ENCODE data around the gene SWAP70.
"Not testable (repeated sequence)": the region's sequence is repeated elsewhere in the genome, so short reads cannot be mapped to it uniquely, and the experiment has no call there.

SWAP70 gene

DNA sequence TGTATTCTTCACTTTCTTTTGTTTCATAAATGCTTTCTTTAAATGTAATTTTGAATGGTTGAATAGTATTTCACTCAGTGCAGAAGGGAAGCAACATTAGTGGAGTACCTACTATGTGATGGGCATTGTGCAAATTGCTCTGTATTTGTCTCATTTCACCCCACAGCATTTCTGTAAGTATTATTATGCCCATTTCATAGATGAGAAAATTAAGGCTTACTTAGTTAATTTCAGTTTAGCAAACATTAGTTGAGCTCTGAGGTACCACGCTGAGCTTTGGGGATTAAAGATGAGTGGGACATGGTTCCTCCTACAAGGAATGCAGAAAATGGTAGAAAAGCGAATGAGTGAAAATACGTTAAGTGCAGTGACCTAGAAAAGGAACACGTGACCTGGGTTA is 58.1 kb downstream of the SWAP70 start:
- no peak for DNase-seq (ENCODE audit: low read depth)

GRCh38 chr11:9722893-9723292 is 59.0 kb downstream of the SWAP70 start:
- no peak for DNase-seq (ENCODE audit: low read depth)

- DNase-seq (ENCODE audit: low read depth), result peak; percentile 25
Measured at GRCh38 chr11:9726321-9727022, 62.6 kb downstream of the SWAP70 start.

GRCh38 chr11:9728058-9728457 is 64.2 kb downstream of the SWAP70 start:
- DNase-seq (ENCODE audit: low read depth), result no peak

DNA sequence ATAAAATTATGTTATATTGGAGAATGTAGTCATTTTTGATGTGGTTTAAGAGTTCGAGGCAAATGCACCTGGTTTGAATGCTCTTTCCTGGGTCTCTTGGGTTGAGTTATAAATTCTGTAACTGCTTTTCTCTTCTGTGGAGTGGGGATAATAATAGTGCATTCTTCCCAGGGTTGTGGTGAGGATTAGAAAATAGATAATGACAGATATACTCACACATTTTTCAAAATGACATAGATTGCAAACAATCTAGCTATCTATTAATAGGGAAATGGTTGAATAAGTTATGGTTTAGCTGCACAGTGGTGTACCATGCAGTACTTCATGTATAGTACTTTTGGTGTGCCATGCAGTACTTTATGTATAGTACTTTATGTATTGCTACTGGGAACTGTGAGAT is 67.4 kb downstream of the SWAP70 start:
- no peak for DNase-seq (ENCODE audit: low read depth)

DNA sequence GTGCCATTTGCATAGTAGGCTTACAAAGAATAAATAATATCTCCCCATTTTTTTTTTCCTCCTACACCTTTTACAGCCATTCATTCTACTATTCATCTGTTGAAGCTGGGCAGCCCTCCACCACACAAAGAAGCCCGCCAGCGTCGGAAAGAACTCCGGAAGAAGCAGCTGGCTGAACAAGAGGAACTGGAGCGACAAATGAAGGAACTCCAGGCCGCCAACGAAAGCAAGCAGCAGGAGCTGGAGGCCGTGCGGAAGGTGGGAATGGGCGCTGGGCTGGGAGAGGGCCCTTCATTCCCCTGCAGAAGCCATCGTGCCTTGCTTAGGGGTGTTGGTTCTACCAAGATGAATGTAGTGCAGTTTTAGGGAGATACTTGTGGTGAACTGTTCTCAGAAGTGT is 68.6 kb downstream of the SWAP70 start:
- no peak for DNase-seq (ENCODE audit: low read depth)

DNA sequence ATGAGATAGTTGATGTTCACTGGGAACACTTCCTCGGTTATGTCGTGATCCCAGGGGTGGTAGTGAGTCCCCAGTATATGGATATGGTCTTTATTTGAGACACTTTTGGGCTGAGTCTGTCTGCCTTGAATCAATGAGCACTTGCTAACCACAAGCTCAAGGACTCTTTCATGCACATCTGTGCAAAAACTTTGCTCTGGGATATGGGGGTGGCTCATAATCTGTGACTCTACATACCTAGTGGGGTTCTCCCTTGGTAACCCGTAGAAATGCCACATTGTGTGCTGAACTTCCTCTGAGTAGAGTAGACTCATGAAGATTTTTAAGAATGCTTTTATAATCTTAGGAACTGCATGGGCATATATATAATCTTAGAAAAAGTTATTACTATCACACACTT is 69.3 kb downstream of the SWAP70 start:
- DNase-seq (ENCODE audit: low read depth), result no peak

DNA sequence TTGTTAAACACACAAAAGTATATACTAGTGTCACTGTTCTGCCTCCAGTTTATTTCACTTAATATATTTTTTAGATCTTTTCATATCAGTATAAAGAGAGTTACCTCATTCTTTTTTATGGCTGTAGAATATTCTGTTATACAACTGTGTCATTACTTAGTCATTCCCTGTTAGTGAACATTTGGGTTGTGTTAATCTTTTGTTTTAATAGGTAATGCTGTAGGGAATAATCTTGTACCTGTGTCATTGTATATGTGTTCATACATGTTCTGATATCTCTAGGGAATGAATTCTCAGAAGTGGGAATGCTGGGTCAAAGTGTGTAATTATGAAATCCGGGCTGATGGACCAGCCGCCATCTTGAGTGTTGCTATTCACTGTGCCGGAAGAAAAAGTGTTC is 71.4 kb downstream of the SWAP70 start:
- no peak for DNase-seq (ENCODE audit: low read depth)

DNA sequence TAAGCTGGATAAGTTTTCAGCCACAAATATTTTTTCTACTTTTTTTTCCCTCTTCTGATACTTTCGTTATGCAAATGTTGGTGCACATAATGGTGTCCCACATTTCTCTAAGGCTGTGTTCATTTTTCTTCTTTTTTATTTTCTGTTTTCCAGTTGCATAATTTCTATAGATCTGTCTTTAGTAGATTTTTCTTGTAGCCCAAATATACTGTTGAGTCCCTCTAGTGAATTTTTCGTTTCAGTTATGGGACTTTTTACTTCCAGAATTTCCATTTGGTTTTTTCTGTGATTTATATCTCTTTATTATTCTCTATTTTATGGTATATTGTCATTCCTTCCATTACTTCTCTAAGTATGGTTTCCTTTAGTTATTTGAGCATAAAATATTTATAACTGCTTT is 72.0 kb downstream of the SWAP70 start:
- no peak for DNase-seq (ENCODE audit: low read depth)

GRCh38 chr11:9736365-9736764 is 72.5 kb downstream of the SWAP70 start:
- no peak for DNase-seq (ENCODE audit: low read depth)

DNA sequence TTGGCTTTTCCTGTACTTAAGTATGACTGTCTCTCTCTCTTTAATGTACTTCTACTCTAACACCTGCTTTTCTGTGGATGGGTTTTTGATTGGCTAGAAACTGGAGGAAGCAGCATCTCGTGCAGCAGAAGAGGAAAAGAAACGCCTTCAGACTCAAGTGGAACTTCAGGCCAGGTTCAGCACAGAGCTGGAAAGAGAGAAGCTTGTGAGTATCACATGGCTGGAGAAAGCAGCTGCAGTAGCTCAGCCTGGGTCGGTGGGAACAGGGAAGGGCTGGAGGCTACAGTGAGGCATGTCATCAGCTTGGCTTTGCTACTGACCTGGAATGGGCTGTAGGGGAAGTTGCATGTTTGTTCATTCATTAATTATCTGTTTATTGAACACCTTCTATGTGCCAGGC is 74.2 kb downstream of the SWAP70 start:
- DNase-seq (ENCODE audit: low read depth), result no peak

DNA sequence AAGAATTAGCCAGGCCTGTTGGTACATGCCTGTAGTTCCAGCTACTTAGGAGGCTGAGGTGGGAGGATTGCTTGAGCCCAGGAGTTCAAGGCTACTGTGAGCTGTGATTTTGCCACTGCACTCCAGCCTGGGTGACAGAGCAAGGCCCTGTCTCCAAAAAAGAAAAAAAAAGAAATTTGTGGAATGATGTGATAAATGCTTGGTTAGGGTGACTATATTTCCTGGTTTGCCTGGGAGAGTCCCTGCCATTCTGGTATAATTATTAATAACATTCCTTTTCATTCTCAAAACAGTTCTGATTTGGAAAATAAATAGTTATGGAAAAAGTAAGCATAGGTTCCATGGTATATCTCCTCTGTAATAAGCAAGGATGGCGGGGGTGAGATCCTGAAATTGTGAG is 74.8 kb downstream of the SWAP70 start:
- DNase-seq (ENCODE audit: low read depth), result no peak

DNA sequence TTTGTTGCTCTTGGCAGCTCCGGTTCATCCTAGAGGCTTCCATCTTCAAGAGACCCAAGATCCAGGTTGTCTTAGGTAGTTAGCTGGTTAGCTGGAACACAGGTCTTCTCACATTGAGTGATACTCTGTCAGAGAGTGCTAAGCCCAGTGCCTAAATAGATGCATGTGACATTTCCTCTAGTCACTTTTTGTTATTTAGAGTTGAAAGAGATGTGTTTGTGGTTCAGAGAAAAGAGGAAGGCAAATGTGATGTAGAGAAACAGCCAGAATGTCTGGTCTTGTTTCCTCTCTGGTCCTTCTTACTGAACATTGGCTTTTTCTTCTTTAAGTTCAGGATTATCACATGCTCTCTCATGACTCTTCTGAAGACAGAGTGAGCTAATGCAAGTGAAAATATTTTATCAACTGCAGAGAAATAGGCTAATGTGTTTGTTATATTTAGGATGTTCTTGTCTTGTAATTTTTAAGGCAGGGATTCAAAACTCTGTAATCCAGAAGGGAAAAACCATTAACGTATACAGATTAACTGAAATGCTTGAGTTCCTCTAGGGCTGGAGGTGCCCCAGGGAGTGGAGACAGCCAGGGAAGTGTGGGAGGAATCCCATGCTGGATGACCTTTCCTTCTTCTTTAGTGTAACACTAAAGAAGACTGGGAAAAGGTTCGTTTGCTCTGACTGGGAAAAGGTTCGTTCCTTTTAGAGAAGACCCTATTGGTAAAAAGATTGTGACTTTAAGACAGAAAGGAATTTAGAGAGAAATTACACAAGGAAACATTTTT is 75.4 kb downstream of the SWAP70 start:
- DNase-seq (ENCODE audit: low read depth), result no peak

GRCh38 chr11:9740202-9740883 is 76.5 kb downstream of the SWAP70 start:
- DNase-seq (ENCODE audit: low read depth), result no peak

- DNase-seq (ENCODE audit: low read depth), result no peak
Measured at GRCh38 chr11:9741260-9741659, 77.4 kb downstream of the SWAP70 start.

- DNase-seq (ENCODE audit: low read depth), result not testable (repeated sequence)
Measured at GRCh38 chr11:9743512-9743911, 79.6 kb downstream of the SWAP70 start.

- no peak for DNase-seq (ENCODE audit: low read depth)
Measured at GRCh38 chr11:9745411-9746211, 81.7 kb downstream of the SWAP70 start.

DNA sequence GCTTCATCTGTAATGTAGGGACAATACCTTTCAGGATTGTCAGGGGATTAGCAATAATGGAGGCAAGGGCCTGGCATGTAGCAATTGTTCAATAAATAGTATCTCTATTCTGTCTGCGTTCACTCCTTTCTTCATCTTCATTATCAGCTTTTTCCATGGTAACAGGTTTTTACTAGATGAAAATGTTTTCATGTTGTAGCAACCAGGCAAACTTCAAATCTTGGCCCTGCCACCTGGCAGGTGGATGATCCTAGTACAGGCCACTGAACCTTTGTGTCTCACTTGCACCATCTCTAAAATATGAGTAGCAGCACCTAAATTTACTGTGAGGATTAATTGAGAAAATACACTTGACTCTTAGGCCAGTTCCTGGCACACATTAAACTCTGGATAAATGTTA is 83.4 kb downstream of the SWAP70 start:
- DNase-seq (ENCODE audit: low read depth), result no peak

DNA sequence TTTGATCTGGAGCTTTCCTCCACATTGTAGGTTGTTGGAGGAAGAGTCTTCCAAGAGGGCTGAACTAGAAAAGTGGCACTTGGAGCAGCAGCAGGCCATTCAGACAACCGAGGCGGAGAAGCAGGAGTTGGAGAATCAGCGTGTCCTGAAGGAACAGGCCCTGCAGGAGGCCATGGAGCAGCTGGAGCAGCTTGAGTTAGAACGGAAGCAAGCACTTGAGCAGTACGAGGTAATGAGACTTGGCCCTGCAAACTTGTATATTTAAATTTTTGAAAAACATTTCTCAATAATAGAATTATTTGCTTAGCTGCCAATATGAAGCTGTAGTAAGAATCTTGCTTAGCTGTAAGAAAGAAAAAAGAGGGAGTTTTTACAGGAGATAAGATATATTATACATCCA is 84.0 kb downstream of the SWAP70 start:
- no peak for DNase-seq (ENCODE audit: low read depth)

- DNase-seq (ENCODE audit: low read depth), result peak; percentile 71
Measured at GRCh38 chr11:9748361-9748970, 84.6 kb downstream of the SWAP70 start.

- DNase-seq (ENCODE audit: low read depth), result no peak
Measured at GRCh38 chr11:9750551-9750950, 86.7 kb downstream of the SWAP70 start.

GRCh38 chr11:9752091-9752490 is 88.2 kb downstream of the SWAP70 start:
- no peak for DNase-seq (ENCODE audit: low read depth)

Measured in stromal cell of bone marrow (primary cell).